ENCODE data around the gene MSL1.

MSL1 gene

GRCh38 chr17:40177275-40177874, 55.6 kb downstream of the MSL1 start, which contains the start of gene RAPGEFL1:
RAPGEFL1 (plus strand) TSS chr17:40177470; CDS start chr17:40177862, 392 bp downstream.
- DNase-seq, result peak; percentile 47

GRCh38 chr17:40178021-40178601, 56.3 kb downstream of the MSL1 start:
- DNase-seq, result no peak

- no peak for DNase-seq
These were observed 56.9 kb downstream of the MSL1 start for GRCh38 chr17:40178660-40179059.

GRCh38 chr17:40179923-40180659, 58.3 kb downstream of the MSL1 start:
- no peak for DNase-seq

- DNase-seq, result no peak
These were observed 58.9 kb downstream of the MSL1 start for GRCh38 chr17:40180694-40181093.

- DNase-seq, result no peak
These were observed 59.4 kb downstream of the MSL1 start for GRCh38 chr17:40181205-40181604.

- no peak for DNase-seq
These were observed 60.8 kb downstream of the MSL1 start for GRCh38 chr17:40182606-40183005.
